ENCODE measurements around the gene CHORDC1.
"Not testable (repeated sequence)": the region's sequence is repeated elsewhere in the genome, so short reads cannot be mapped to it uniquely, and the experiment has no call there.

Gene CHORDC1

DNA sequence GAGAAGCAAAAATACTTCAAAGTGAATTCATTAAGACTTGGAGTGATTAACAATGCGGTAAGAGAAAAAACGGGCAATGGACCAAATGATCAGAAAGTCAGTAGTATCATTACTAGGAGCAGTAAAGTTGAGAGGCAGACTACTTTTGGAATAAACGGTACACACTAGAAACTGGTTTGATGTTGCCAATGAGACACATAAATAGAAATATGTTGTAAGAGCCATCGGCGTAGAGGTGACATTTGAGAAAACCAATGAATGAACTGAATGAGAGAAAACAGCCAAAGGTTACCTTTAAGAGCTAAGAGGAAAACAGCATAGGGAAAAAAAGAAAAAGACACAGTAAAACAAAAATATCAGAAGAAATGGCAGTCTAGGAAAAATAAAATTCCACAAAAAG is 6.2 kb downstream of the CHORDC1 start:
- DNase-seq (ENCODE audit: low read depth in 2 of 2) = no peak

DNA sequence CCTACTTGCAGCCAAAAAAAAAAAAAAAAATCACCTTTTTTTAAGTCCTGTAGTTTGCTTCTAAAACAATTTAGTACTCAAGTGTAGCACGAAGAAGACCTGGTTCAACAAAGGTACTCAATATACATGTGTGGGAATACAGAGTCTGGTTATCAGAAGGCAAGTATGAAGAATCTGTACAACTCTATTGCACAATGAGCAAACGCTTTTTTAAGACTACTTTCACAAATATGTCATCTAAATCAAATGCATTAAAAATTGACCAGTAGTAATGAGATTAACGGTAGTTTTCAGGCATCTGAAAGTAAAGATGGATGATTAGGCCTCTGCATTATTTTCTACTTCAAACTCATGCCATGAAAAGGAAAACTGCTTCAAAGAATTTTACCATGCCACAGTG is 9.5 kb downstream of the CHORDC1 start:
- DNase-seq (ENCODE audit: low read depth in 2 of 2) = no peak

DNA sequence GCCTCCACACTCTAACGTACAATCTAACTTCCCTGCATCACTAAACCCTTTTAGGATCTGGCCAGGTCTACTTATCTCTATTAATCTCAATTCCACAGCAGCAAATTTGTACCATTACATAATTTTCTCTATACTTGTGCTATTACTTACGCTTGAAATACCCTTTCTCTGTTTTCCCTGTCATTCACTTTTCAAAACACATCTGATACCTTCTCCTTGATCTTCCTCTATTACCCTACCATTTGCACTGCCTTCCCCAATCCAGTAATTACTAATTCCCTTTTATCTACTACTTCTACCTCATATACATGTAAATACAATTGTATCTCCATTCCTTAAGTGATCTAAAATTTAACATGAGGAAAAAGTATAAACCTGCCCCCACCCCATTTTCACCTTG is 14.0 kb downstream of the CHORDC1 start:
- no peak for DNase-seq (ENCODE audit: low read depth in 2 of 2)

DNA sequence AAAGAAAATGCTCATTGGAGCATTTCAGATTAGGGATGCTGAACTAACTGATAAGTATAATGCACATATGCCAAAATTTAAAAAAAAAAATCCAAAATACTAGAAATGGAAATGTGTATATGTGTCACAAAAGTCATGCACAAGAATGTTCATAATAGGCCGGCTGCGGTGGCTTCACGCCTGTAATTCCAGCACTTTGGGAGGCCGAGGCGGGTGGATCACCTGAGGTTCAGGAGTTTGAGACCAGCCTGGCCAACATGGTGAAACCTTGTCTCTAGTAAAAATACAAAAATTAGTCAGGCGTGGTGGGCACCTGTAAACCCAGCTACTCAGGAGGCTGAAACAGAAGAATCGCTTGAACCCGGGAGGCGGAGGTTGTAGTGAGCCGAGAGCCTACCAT is 14.9 kb downstream of the CHORDC1 start:
- not testable (repeated sequence) for DNase-seq (ENCODE audit: low read depth in 2 of 2)

DNA sequence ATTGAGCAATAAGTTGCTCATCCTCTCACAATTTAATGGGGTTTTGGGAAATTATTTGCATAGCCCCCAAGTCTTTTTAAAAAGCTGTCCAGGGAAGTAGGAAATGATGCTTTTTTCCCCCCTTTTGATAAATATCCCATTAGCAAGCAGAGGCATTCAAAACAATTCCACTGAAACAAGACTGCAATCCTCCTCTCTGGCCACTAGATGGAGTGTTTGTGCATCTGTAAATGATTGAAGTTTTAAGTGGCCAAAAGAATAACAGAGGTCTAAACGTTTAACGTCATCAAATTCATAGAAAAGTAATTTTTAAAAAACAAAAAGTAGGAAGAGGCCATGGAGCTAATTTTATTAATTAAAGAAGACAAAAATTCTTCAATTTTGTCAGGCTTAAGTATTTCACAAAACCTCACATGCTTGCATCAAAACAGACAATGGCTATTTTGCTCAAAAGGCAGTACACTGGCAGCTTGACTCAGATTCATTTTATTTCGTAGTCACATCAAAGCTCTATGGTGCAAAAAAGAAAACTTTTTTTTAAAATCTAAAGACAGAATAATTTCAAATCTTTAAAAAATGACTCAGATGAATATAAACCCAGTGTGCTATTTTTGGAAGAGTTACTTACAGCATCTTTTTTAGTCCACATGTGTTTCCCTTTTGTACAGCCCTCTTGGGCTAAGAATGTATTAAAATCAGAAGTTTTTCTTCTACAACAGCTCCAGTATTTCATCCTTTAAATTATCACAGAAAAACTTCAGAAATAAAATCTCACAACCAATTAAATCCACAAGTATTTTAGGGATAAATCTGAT is 17.8 kb downstream of the CHORDC1 start:
- DNase-seq (ENCODE audit: low read depth in 2 of 2) = peak; percentile 37 to 42

DNA sequence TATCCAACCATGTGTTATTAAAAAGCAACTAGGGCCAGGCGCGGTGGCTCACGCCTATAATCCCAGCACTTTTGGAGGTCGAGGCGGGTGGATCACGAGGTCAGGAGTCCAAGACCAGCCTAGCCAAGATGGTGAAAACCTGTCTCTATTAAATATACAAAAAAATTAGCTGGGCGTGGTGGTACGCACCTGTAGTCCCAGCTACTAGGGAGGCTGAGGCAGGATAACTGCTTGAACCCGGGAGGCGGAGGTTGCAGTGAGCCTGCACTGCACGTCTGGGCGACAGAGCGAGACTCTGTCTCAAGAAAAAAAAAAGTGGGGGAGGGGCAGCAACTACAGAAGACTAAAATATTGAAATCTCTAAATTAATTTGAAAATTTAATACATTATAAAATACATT is 18.4 kb downstream of the CHORDC1 start:
- DNase-seq (ENCODE audit: low read depth in 2 of 2) = no peak

DNA sequence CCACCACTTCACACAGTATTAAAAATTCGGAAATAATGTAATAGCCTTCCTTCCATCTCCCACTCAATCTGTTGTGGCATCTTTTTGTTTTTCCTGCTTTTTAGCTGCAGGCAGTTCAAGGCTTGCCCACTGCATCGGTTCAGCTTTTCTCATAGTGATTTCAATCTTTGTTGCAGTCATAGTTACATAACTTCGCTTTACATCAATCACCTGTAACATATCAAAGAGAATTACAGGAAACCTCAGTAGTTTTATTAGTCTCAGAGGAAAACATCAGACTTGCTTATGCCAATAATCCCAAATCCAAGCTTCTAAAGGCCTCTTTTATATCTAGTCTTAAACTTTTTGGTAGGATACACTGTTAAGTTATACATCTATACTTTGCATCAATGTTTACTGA is 20.5 kb downstream of the CHORDC1 start:
- no peak for DNase-seq (ENCODE audit: low read depth in 2 of 2)

DNA sequence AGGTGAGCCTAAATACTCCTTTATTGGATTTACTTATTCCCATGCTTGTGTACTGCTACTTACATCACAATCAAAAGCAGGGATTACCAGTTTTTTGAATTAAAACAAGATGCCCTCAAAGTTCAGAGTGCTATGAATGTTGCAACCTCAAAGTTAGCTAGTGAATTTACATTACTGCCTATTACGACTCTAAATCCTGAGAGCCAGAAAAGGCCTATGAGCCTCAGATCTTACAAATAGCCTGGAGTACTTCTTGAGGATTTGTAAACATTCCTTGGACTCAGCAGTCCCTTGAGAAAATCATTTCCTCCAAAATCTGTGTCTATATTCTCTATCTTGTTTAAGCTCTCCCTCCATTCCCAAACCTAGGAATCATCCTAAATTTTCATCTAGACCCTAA is 25.5 kb downstream of the CHORDC1 start:
- no peak for DNase-seq (ENCODE audit: low read depth in 2 of 2)

DNA sequence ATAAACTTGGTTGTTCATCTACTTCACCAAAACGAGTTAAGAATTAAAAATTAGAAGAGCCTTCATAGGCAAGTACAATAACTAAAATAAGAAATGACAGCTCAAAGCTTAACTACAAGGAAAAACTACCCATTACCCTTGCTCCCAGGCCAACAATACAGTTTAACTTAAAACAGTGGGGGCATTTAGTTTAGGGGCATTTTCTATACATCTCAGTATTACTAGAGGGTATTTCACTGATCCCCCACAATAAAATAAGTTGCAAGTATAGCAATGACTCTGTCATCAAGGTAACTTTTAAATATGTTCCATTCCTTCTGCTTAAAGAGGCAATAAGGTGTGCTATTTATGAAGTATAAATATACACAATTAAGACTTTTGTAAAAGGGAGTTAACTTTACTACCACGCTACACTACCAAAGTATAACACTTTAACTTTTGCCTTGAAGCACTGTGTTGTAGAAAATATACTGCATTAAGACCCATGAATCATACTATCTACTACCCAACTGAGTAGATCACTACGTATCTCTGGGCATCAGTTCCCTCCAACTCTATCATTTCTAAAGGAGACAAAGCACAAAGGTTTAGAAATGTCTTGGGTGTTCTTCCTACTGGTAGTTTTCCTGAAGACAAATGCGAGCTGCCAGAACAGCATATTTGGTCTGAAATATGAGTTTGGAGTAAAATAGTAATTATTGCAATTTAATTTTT is 29.8 kb downstream of the CHORDC1 start:
- DNase-seq (ENCODE audit: low read depth in 2 of 2) = no peak

DNA sequence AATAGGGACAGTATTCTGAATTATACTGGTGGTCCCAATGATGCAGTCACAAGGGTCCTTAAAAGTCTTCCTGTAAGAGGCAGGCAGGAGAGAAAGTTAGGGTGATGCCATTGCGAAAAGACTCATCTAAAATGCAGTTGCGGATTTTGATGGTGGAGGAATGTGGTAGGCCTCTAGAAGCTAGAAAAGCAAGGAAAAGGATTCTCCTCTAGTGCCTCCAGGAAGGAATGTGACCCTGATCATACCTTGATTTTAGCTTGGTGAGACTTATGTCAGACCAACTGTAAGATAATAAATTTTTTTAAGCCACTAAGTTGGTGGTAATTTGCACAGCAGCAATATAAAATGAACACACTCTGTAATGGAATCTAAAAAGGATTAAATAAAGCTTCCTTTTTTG is 33.8 kb downstream of the CHORDC1 start:
- no peak for DNase-seq (ENCODE audit: low read depth in 2 of 2)

DNA sequence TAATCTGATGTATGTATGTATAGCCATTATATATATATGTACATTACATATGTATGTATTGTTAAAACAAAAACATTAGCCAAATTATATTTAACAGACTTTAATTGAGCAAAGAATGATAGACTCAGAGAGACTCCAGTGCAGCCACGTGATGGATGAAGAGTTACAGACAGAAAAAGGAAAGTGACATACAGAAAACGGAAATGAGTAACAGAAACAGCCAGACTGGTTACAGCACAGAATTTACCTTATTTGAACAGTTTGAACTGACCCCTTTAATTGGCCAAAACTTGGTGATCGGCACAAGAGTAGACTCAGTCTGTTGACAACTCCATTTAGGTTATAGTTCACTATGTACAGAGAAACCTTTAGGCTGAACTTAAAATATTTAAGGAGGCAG is 35.0 kb downstream of the CHORDC1 start:
- no peak for DNase-seq (ENCODE audit: low read depth in 2 of 2)

DNA sequence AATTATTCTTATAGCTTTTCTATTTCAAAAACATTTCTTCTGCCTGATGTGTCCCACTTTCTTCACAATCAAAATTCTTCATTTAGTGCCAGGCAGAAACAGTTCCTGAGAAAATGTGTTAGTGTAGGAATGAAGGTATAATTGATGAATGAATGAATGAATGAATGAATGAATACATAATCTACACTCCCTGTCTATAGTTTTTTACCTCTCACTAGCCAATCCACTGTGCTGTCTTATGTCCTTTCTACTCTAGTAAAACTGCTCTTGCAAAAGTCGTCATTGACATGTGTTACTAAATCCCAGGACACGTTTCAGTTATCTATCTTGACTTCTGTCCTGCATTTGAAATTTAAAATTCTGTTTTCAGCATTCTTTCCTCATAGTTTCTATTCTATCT is 42.9 kb downstream of the CHORDC1 start:
- DNase-seq (ENCODE audit: low read depth in 2 of 2) = no peak

DNA sequence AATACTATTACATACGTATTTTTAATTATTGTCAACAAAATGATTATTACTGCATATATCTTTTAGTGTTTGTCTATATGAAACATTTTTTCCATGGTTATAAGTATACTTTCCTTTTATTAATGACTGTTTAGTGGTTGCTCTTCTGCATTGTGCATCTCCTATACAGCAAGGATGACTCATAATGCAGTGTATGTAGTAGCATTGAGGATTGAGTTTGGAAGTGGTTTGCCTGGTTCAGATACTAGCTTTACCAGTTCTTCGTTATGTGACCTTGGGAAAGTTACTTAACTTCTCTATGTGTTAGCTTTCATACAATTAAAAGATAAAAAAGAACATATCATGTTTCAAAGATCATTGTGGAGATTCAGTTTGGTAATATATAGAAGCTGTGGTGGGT is 44.1 kb downstream of the CHORDC1 start:
- no peak for DNase-seq (ENCODE audit: low read depth in 2 of 2)

DNA sequence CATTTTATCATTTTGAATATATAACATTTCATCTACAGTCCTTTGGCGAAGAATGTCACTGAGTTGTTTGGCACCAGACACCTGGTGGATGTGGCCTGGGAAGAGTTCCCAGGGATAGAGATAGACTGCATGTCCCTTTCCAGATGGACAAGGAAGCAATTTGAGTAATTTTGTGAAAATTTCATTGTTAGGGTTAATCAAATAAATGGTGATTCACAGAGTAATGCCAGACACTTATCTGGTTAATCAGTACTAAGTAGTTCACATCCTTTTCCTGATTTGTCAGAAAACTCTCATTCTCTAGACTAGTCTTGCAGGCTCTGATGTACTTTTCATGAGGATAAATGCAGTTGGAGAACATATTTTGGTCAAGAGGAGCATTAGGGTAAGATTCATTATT is 46.8 kb downstream of the CHORDC1 start:
- no peak for DNase-seq (ENCODE audit: low read depth in 2 of 2)

DNA sequence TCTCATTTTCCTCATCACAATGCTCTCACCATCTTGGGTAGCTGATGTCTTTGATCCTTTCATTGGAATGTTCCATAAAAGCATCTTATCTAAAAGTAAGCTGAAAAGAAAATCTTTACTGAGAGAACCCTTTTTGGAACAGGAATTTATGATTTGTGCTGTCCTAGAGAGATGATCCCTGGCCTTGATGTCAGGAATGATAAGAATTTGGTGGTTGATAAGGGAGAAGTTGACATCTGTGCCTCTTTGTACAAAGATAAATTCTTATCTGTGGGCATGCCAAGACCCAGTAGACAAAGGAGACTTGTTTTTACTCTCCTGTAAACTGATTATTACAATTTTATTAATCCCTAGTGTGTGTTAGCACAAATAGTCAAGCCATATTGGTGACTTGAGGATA is 51.5 kb downstream of the CHORDC1 start:
- DNase-seq (ENCODE audit: low read depth in 2 of 2) = no peak

DNA sequence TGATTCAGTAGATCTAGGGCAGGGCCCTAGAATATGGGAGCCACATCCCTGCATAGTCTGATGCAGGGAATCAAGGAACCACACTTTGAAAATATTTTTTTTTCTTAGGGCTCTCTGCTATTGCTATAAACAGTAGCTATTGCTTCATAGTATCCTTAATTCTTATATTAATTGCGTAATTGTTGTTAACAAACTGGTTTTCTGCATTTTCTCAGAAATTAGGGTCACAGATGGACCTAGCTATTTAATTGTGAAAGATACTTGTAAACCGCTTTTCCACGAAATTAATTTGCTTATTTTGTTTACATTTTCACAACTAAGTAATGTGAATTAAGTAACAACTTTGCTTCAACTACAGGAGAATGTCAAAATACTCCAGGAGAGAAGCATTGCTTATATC is 54.3 kb downstream of the CHORDC1 start:
- DNase-seq (ENCODE audit: low read depth in 2 of 2) = no peak

DNA sequence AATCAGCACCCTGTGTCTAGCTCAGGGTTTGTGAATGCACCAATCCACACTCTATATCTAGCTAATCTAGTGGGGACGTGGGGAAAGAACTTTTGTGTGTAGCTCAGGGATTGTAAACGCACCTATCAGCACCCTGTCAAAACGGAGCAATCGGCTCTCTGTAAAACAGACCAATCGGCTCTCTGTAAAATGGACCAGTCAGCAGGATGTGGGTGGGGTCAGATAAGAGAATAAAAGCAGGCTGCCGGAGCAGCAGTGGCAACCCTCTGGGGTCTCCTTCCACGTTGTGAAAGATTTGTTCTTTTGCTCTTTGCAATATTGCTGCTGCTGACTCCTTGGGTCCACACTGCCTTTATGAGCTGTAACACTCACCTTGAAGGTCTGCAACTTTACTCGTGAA is 55.1 kb downstream of the CHORDC1 start:
- not testable (repeated sequence) for DNase-seq (ENCODE audit: low read depth in 2 of 2)

DNA sequence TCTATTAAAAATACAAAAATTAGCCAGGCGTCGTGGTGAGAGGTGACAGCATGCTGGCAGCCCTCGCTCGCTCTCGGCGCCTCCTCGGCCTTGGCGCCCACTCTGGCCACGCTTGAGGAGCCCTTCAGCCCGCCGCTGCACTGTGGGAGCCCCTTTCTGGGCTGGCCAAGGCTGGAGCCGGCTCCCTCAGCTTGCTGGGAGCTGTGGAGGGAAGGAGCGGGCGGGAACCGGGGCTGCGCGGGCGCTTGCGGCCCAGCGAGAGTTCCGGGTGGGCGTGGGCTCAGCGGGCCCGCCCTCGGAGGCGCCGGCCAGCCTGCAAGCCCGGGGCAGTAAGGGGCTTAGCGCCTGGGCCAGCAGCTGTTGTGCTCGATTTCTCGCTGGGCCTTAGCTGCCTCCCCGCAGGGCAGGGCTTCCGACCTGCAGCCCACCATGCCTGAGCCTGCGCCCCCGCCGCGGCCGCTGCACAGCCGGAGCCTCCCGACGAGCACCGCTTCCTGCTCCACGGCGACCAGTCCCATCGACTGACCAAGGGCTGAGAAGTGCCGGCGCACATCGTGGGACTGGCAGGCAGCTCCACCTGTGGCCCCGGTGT is 55.8 kb downstream of the CHORDC1 start:
- DNase-seq (ENCODE audit: low read depth in 2 of 2) = not testable (repeated sequence)

Data from fibroblast of skin of left quadriceps (primary cell).